ENCODE data around the gene ROR2. TPM values are rescaled to one million over a fixed set of nuclear protein-coding genes. Genes with fewer than 3 reads are reported as not detected.

Gene ROR2
- polyA plus RNA-seq, 3 donors = 0.67 to 3.7 (median 2.8) TPM

- H3K27ac ChIP-seq (ENCODE audit: low read depth, low read length) = no peak overlapping the region
- WGBS, 3 donors = 78 to 87% (median 79%) methylated on average over 8 of the region's 8 CpGs
These were observed 42.3 kb downstream of the ROR2 start for GRCh38 chr9:91907484-91908292.

- H3K27ac ChIP-seq (ENCODE audit: low read depth, low read length) = no peak overlapping the region
- WGBS, 3 donors = 26 to 50% (median 33%) methylated on average over 11 of the region's 11 CpGs
These were observed 44.0 kb downstream of the ROR2 start for GRCh38 chr9:91905991-91906469.

GRCh38 chr9:91905237-91905650 lies 44.8 kb downstream of the ROR2 start:
- WGBS, 3 donors = 83 to 95% (median 86%) methylated on average over 1 of the region's 1 CpG
- H3K27ac ChIP-seq (ENCODE audit: low read depth, low read length) = no peak overlapping the region

- H3K27ac ChIP-seq (ENCODE audit: low read depth, low read length) = no peak overlapping the region
- 89 to 96% (median 94%) methylated on average over 10 of the region's 10 CpGs for WGBS, 3 donors
These were observed 45.3 kb downstream of the ROR2 start for GRCh38 chr9:91904588-91905236.

GRCh38 chr9:91903126-91903911 lies 46.7 kb downstream of the ROR2 start:
- WGBS, 3 donors = 57 to 78% (median 61%) methylated on average over 12 of the region's 12 CpGs
- H3K27ac ChIP-seq (ENCODE audit: low read depth, low read length) = no peak overlapping the region

GRCh38 chr9:91902475-91903125 lies 47.4 kb downstream of the ROR2 start:
- no peak overlapping the region for H3K27ac ChIP-seq (ENCODE audit: low read depth, low read length)
- 33 to 79% (median 78%) methylated on average over 11 of the region's 11 CpGs for WGBS, 3 donors

GRCh38 chr9:91900797-91901177 lies 49.2 kb downstream of the ROR2 start:
- 35 to 40% (median 38%) methylated on average over 3 of the region's 3 CpGs for WGBS, 3 donors

GRCh38 chr9:91900055-91900796 lies 49.8 kb downstream of the ROR2 start:
- WGBS, 3 donors = 27 to 41% (median 39%) methylated on average over 32 of the region's 32 CpGs
- H3K27ac ChIP-seq (ENCODE audit: low read depth, low read length) = no peak overlapping the region

More at GRCh38 chr9:91900797-91901177, 49.2 kb downstream of the ROR2 start:
- H3K27ac ChIP-seq (ENCODE audit: low read depth, low read length) = no peak overlapping the region

GRCh38 chr9:91899594-91899993 lies 50.4 kb downstream of the ROR2 start:
- no peak overlapping the region for H3K27ac ChIP-seq (ENCODE audit: low read depth, low read length)
- 49 to 88% (median 88%) methylated on average over 9 of the region's 9 CpGs for WGBS, 3 donors

GRCh38 chr9:91899219-91899563 lies 50.8 kb downstream of the ROR2 start:
- H3K27ac ChIP-seq (ENCODE audit: low read depth, low read length) = no peak overlapping the region
- WGBS, 3 donors = 61 to 77% (median 72%) methylated on average over 2 of the region's 2 CpGs

- 56 to 58% (median 56%) methylated on average over 17 of the region's 17 CpGs for WGBS, 3 donors
- H3K27ac ChIP-seq (ENCODE audit: low read depth, low read length) = no peak overlapping the region
These were observed 51.4 kb downstream of the ROR2 start for GRCh38 chr9:91898451-91899218.

GRCh38 chr9:91897201-91897600 lies 52.8 kb downstream of the ROR2 start:
- 7 to 19% (median 16%) methylated on average over 1 of the region's 1 CpG for WGBS, 3 donors
- H3K27ac ChIP-seq (ENCODE audit: low read depth, low read length) = no peak overlapping the region

GRCh38 chr9:91896513-91897121 lies 53.4 kb downstream of the ROR2 start:
- H3K27ac ChIP-seq (ENCODE audit: low read depth, low read length) = no peak overlapping the region
- 6 to 12% (median 7%) methylated on average over 11 of the region's 11 CpGs for WGBS, 3 donors

GRCh38 chr9:91896097-91896496 lies 53.9 kb downstream of the ROR2 start:
- WGBS, 3 donors = 70 to 79% (median 74%) methylated on average over 7 of the region's 7 CpGs
- no peak overlapping the region for H3K27ac ChIP-seq (ENCODE audit: low read depth, low read length)

GRCh38 chr9:91894536-91894935 lies 55.5 kb downstream of the ROR2 start:
- WGBS, 3 donors = 29 to 72% (median 57%) methylated on average over 1 of the region's 1 CpG
- H3K27ac ChIP-seq (ENCODE audit: low read depth, low read length) = no peak overlapping the region

- H3K27ac ChIP-seq (ENCODE audit: low read depth, low read length) = no peak overlapping the region
- WGBS, 3 donors = 77 to 82% (median 81%) methylated on average over 4 of the region's 4 CpGs
These were observed 56.0 kb downstream of the ROR2 start for GRCh38 chr9:91894023-91894422.

- 81 to 92% (median 89%) methylated on average over 6 of the region's 6 CpGs for WGBS, 3 donors
- no peak overlapping the region for H3K27ac ChIP-seq (ENCODE audit: low read depth, low read length)
These were observed 58.1 kb downstream of the ROR2 start for GRCh38 chr9:91891915-91892314.

All from adipose tissue (tissue), 3 donors.